Effector CD8-positive, alpha-beta T cell (primary cell): ENCODE data around the gene TK2.
"Not testable (repeated sequence)": the region's sequence is repeated elsewhere in the genome, so short reads cannot be mapped to it uniquely, and the experiment has no call there.

ENCODE experiments used
- DNase-seq: peaks from one replicate; lab custom pipeline; 2025; lab: John Stamatoyannopoulos, UW

The TK2 gene

GRCh38 chr16:66574081-66574480, 24.2 kb upstream of the TK2 start:
- no peak for DNase-seq

- no peak for DNase-seq
Observed at GRCh38 chr16:66572356-66572755, 22.4 kb upstream of the TK2 start.

DNA sequence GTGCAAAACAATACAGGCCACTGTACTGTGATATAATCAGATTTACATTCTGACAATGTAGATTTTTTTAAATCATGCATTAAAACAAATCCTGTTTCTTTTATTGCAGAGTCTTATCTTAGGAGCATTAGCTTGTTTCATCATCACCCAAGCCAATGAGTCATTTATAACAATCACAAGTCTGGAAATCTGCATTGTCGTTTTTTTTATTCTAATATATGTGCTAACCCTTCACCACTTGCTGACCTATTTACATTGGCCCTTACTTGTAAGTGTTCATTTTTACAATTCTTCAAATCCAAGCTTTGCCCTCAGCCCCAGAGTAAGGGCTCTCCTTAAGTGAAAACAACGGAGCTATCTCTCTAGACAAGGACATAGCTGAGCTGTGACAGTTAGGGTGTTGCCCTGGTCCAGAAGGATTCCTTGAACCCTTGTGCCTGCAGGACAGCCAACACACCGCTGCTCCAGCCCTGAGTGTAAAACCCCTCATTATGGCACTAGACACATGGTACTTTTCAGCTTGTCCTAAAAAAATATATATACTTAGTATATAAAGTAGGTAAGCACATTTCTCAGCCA, 20.0 kb upstream of the TK2 start:
- no peak for DNase-seq

- DNase-seq, result no peak
Observed at GRCh38 chr16:66569131-66569530, 19.2 kb upstream of the TK2 start.

DNA sequence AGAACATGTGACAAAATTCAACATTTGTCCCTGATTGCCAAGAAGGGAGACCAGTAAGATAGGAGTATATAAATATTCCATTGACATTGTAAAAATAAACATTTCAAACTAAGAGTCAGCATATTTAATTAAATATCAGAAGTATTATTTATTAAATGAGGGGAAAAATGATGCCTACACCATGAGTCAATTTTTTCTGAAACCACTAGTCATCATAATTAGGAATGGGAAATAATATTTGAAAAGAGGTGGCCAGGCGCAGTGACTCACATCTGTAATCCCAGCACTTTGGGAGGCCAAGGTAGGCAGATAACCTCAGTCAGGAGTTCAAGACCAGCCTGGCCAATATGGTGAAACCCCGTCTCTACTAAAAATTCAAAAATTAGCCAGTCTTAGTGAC, 18.4 kb upstream of the TK2 start:
- no peak for DNase-seq

DNA sequence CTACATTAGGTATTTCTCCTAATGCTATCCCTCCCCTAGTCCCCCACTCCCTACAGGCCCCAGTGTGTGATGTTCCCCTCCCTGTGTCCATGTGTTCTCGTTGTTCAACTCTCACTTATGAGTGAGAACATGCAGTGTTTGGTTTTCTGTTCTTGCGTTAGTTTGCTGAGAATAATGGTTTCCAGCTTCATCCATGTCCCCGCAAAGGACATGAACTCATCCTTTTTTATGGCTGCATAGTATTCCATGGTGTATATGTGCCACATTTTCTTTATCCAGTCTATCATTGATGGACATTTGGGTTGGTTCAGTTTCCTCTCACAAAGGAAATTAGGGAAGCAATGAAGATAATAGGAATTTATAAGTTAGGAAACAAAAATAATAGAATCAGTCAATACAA, 17.3 kb upstream of the TK2 start:
- DNase-seq, result not testable (repeated sequence)

GRCh38 chr16:66566051-66566901, 16.4 kb upstream of the TK2 start, which contains the start of gene CMTM1:
Gene CMTM1 (plus strand): TSS chr16:66566439. CDS start chr16:66566514, 75 bp downstream.
- no peak for DNase-seq

GRCh38 chr16:66563574-66564334, 13.8 kb upstream of the TK2 start:
- no peak for DNase-seq

DNA sequence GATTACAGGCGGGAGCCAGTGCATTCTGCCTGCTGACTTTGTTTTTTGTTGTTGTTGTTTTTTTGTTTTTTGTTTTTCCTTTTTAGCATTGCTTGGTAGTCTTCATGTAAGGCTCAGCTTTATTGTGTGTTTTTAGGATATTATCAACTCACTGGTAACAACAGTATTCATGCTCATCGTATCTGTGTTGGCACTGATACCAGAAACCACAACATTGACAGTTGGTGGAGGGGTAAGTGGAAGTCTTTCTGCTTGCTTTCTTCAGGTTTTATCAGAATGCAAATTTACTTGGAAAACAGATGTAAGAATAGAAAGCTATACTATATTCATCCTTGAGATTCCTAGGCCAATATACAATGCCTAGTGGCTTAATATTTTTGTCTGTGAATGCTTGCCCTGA, 13.1 kb upstream of the TK2 start:
- DNase-seq, result no peak

DNA sequence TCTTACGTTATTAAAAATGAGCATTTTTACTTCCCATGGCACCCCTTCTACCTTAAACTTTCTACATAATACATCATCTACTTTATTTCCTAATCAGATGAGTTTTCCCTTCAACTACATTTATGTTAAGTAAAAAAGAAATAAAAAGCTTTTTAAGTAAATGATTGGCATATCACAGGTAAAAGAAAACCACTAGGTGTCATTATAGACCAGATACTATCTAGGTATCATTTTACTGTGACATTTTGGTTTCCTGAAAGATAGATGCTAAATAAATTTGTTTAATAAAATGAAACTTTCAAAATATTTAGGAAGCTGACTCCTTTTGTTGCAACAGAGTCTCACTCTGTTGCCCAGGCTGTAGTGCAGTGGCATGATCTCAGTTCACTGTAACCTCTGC, 12.5 kb upstream of the TK2 start:
- no peak for DNase-seq

- no peak for DNase-seq
Observed at GRCh38 chr16:66561381-66562080, 11.6 kb upstream of the TK2 start.

DNA sequence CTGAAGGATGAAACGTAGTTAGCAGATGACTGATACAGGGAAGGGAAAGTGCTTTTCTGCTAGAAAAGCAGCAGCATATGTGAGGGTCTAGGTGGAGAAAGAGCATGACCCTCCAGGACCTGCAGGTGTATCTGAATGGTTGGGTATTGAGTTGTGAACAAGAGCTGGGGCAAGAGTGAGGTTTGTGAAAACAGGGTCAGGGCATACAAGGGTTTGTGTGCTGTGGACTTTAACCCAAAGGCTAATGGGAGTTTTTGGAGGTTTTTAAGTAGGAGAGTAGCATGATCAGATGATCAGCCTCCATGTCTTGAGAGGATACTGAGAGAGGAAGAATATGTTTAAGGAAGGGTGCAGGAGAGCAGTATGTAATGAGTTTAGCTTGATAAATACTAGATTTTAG, 10.2 kb upstream of the TK2 start:
- no peak for DNase-seq

GRCh38 chr16:66554495-66554894, 4.6 kb upstream of the TK2 start:
- no peak for DNase-seq

DNA sequence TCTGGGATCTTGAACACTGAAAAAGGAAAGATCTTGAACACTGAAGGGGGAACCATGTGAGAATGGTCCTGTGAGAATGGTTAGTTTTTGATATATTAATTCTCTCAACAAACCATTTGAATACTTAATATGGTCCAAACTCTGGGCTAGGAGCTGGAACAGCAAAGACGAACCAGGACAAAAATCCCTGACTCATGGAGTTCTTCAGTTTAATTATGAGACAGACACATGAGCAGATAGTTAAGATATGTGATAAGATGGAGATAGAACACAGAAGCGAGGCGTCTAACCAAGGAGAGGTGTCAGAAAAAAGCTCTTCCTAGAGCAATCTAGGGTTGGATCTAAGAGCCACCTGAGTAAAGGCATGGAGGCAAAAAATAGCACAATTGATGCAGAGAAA, 4.1 kb upstream of the TK2 start:
- DNase-seq, result no peak

- DNase-seq, result no peak
Observed at GRCh38 chr16:66553223-66553622, 3.3 kb upstream of the TK2 start.

- peak; percentile 82 for DNase-seq
Observed at GRCh38 chr16:66552286-66553177, 2.6 kb upstream of the TK2 start, which contains the start of gene CKLF. Gene CKLF (plus strand): TSS chr16:66552576. CDS start chr16:66552716, 140 bp downstream.

GRCh38 chr16:66551788-66552285, 1.9 kb upstream of the TK2 start:
- DNase-seq, result no peak

GRCh38 chr16:66551348-66551759, 1.4 kb upstream of the TK2 start:
- DNase-seq, result peak; percentile 44

DNA sequence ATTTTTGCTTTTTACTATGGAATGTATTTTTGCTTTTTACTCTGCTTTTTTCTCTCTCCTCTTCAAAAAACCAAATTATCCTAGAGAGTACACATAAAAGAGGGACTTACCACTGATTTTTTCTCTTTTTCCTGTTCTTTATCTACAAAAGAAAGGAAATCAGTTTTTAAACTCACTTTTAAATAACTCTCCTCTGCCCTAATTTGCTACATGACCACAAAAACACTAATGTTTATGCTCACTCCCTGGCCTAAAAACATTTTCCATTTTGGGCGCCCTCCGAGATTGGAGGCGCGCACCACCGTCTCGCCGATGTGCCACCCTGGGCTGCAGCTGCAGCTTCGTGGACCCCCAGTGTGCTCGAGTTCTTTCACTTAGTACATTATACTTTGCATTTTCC, 1.1 kb downstream of the TK2 start:
- no peak for DNase-seq

- no peak for DNase-seq
Observed at GRCh38 chr16:66548068-66548467, 1.9 kb downstream of the TK2 start.
